Measurements from ENCODE around the gene SIPA1L3. TPM values are rescaled to one million over a fixed set of nuclear protein-coding genes. Genes with fewer than 3 reads are reported as not detected.

The SIPA1L3 gene
- total RNA-seq, 2 experiments from 2014 or later: 8.9 to 9.8 TPM

DNA sequence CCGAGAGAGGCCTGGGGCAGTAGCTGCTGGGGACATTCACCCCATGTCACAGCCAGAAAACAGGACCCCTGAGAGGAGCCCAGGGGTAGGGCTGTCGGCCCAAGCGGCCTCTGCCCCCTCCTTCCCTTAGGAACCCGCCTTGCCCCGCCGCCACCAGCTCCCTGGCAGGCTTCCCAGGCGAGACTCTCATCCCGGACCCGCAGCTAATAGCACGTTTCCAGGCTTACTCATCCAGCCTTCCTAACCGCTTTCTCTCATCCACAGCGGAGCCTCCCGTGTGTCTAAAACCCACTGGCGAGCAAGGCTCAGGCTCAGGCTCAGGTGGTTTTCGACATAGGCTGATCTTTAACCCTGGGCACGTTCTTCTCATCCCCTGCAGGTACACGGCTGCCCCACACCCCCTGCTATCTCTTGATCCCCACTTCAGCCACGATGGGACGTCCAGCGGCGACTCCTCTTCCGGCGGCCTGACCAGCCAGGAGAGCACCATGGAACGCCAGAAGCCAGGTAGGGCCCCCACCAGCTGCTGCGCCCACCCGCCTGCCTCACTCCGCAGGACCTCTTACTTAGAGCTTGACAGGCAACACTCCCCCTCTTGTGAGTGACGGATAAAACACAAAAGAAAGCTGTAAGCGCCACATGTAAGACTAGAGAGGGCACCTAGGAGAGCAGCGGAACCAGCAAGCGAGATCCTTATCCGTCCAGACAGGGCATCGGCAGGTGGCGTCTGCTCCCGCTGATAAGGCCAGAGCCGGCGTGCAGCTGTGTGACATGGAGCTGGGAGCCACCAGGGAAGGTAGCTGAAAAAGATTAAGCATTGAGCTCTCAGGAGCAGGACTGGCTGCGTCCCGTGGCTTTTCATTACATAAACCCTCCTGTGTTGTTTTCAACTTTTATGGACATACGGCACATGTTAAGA is 245.7 kb downstream of the SIPA1L3 start:
- Mint-ChIP-seq H3K4me1 (ENCODE audit: low read depth) (no peaks in the 10 kb centered on the region), H3K36me3 (ENCODE audit: low read depth) (no peaks in the 10 kb centered on the region), H3K9me3 (no peaks in the 10 kb centered on the region), H3K27ac (no peak overlapping the region), H3K4me3 (no peak overlapping the region), H3K27me3 (no peaks in the 10 kb centered on the region)
- intact Hi-C loops (cut with micrococcal nuclease): no loop called here
- CTCF ChIA-PET: interaction anchor here (1.8 to 2.9 kb wide), 2 partner anchors 10 to 18 kb away, joined by 7 to 13 read pairs; no protein-coding TSS in a partner anchor
- TF ChIP-seq, protein P1, sequence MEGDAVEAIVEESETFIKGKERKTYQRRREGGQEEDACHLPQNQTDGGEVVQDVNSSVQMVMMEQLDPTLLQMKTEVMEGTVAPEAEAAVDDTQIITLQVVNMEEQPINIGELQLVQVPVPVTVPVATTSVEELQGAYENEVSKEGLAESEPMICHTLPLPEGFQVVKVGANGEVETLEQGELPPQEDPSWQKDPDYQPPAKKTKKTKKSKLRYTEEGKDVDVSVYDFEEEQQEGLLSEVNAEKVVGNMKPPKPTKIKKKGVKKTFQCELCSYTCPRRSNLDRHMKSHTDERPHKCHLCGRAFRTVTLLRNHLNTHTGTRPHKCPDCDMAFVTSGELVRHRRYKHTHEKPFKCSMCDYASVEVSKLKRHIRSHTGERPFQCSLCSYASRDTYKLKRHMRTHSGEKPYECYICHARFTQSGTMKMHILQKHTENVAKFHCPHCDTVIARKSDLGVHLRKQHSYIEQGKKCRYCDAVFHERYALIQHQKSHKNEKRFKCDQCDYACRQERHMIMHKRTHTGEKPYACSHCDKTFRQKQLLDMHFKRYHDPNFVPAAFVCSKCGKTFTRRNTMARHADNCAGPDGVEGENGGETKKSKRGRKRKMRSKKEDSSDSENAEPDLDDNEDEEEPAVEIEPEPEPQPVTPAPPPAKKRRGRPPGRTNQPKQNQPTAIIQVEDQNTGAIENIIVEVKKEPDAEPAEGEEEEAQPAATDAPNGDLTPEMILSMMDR (IDR thresholded peaks at IDR 0.05): no peak
- ATAC-seq (no peak), DNase-seq (no peak)
- POLR2A ChIA-PET: interaction anchor here (0.6 kb wide), 2 partner anchors 98 to 122 kb away, joined by 3 to 6 read pairs; no protein-coding TSS in a partner anchor

DNA sequence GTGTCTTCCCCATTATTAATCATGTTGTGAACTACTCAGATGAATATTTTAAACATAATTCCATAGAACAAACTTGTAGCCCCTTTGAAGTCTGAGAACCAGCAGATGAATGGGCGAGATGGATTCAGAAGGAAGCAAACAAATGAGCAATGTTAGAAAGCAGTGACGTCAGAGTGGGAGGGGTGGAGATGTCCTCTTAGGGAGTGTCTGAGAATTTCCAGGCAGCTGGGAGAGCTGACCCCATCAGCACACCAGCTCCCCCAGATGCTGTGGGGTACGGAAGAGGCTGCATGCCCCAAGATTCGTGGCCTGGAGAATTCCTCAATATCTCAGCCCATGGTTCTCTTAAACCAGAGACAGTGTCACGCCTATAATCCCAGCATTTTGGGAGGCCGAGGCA is 248.4 kb downstream of the SIPA1L3 start:
- Mint-ChIP-seq H3K4me1 (ENCODE audit: low read depth) (no peaks in the 10 kb centered on the region), H3K27ac (no peak overlapping the region), H3K9me3 (no peaks in the 10 kb centered on the region), H3K36me3 (ENCODE audit: low read depth) (peaks cover 1% of the 10 kb centered on the region), H3K27me3 (no peaks in the 10 kb centered on the region), H3K4me3 (no peak overlapping the region)
- TF ChIP-seq, protein P1 (IDR thresholded peaks at IDR 0.05): no peak
- intact Hi-C loops (cut with micrococcal nuclease): no loop called here
- DNase-seq: no peak
- ATAC-seq: no peak
- ChIA-PET CTCF (no interaction called here), POLR2A (no interaction called here)

DNA sequence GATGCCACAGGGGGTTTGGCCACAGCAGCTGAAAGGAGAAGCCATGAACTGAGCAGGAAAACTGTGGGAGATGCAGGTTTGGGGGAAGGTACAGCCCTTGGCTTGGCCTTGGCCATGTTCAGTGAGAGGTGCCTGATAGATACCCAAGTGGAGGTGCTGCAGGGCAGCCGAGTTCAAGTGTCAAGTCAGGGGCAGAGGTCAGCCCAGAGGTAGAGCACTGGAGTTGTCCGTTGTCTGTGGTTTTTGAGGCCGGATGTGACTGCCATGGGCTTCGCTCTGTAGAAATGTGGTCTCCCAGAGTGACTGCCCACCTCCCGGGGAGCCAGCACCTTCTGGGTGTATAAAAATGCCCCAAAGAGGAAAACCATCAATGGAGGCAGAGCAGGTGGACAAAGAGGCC is 251.7 kb downstream of the SIPA1L3 start:
- Mint-ChIP-seq H3K27ac (no peak overlapping the region), H3K4me3 (no peak overlapping the region), H3K36me3 (ENCODE audit: low read depth) (peaks cover 28% of the 10 kb centered on the region), H3K27me3 (no peaks in the 10 kb centered on the region), H3K4me1 (ENCODE audit: low read depth) (no peaks in the 10 kb centered on the region), H3K9me3 (peaks cover 11% of the 10 kb centered on the region)
- TF ChIP-seq, protein P1 (IDR thresholded peaks at IDR 0.05): no peak
- intact Hi-C loops (cut with micrococcal nuclease): no loop called here
- DNase-seq (no peak), ATAC-seq (no peak)
- CTCF ChIA-PET: no interaction called here
- POLR2A ChIA-PET: no interaction called here

DNA sequence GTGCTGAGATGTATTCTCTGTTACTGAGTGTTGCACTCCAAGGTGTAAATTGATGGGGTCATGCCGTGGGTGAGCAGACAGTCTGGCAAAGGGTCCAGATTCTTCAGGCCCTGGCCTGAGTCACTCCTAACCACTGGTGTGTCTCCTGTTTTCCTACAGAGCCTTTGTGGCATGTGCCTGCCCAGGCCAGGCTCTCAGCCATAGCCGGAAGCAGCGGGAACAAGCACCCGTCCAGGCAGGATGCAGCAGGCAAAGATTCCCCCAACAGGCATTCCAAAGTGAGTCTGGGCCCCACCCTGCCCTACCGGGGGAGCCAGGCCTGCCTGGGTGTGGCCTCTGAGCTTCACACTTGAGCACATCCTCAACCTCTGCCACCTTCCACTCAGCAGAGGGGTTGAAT is 255.1 kb downstream of the SIPA1L3 start:
- CTCF ChIA-PET: no interaction called here
- TF ChIP-seq, protein P1 (IDR thresholded peaks at IDR 0.05): no peak
- H3K4me3 Mint-ChIP-seq: no peak overlapping the region
- ATAC-seq (no peak), DNase-seq (no peak)
- H3K4me1 Mint-ChIP-seq (ENCODE audit: low read depth): no peaks in the 10 kb centered on the region
- intact Hi-C loops (cut with micrococcal nuclease): no loop called here
- H3K9me3 Mint-ChIP-seq: peaks cover 11% of the 10 kb centered on the region
- H3K27ac Mint-ChIP-seq: no peak overlapping the region
- POLR2A ChIA-PET: no interaction called here
- peaks cover 36% of the 10 kb centered on the region for H3K36me3 Mint-ChIP-seq (ENCODE audit: low read depth)
- H3K27me3 Mint-ChIP-seq: no peaks in the 10 kb centered on the region

DNA sequence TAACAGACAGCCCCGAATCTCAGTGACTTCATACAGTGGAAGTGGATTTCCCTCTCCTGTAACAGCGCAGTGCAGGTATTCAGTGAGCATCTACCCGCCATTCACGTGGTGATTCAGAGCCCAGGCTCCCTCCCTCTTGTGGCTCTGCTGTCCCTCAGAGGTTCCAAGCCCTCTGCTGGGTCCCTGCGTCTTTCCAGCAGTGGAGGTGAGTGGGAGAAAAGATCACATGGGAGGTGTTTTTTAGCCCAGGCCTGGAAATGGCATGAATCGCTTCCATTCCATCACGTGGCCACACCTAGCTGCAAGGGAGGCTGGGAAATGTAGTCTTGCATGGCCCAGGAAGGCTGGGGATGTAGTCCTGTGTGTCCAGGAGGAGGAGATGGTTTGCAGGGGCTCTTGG is 255.6 kb downstream of the SIPA1L3 start:
- intact Hi-C loops (cut with micrococcal nuclease): no loop called here
- H3K9me3 Mint-ChIP-seq: peaks cover 11% of the 10 kb centered on the region
- no peak overlapping the region for H3K27ac Mint-ChIP-seq
- ChIA-PET POLR2A (no interaction called here), CTCF (no interaction called here)
- TF ChIP-seq, protein P1 (IDR thresholded peaks at IDR 0.05): no peak
- no peak overlapping the region for H3K4me3 Mint-ChIP-seq
- no peaks in the 10 kb centered on the region for H3K4me1 Mint-ChIP-seq (ENCODE audit: low read depth)
- ATAC-seq (no peak), DNase-seq (no peak)
- peaks cover 36% of the 10 kb centered on the region for H3K36me3 Mint-ChIP-seq (ENCODE audit: low read depth)
- no peaks in the 10 kb centered on the region for H3K27me3 Mint-ChIP-seq

Data from activated CD8-positive, alpha-beta T cell treated with anti-CD3 and anti-CD28 coated beads for 36 hours (primary cell).